ENCODE data around the gene NT5C1B. TPM values are rescaled to one million over a fixed set of nuclear protein-coding genes. Genes with fewer than 3 reads are reported as not detected.

Gene NT5C1B
- total RNA-seq, 4 donors from 2014 or later, result not detected

- in situ Hi-C loops (cut with MboI; ENCODE audit: low pct_ligation_motif_present in 1 of 4, low pct_unique_long_range_greater_than_20kb in 1 of 4, low sequenced_read_pairs in 3 of 4), result no loop called here
- no peaks in the 10 kb centered on the region for H3K36me3 ChIP-seq
- 64 to 67% methylated on average over 2 of the region's 2 CpGs for WGBS, 2 donors (ENCODE audit: low coverage in 1 of 2)
- DNase-seq, result no peak
- no peak overlapping the region for H3K27ac ChIP-seq
- no peaks in the 10 kb centered on the region for H3K9me3 ChIP-seq
- no peaks in the 10 kb centered on the region for H3K27me3 ChIP-seq
- intact Hi-C loops (cut with DNase I; ENCODE audit: low total_unique reads), result no loop called here
- no peak for TF ChIP-seq POLR2A (IDR thresholded peaks at IDR 0.05)
- TF ChIP-seq POLR2AphosphoS5 (IDR thresholded peaks at IDR 0.05), result no peak
- TF ChIP-seq EP300 (IDR thresholded peaks at IDR 0.05; ENCODE audit: low read depth), result no peak
- TF ChIP-seq, protein P1, sequence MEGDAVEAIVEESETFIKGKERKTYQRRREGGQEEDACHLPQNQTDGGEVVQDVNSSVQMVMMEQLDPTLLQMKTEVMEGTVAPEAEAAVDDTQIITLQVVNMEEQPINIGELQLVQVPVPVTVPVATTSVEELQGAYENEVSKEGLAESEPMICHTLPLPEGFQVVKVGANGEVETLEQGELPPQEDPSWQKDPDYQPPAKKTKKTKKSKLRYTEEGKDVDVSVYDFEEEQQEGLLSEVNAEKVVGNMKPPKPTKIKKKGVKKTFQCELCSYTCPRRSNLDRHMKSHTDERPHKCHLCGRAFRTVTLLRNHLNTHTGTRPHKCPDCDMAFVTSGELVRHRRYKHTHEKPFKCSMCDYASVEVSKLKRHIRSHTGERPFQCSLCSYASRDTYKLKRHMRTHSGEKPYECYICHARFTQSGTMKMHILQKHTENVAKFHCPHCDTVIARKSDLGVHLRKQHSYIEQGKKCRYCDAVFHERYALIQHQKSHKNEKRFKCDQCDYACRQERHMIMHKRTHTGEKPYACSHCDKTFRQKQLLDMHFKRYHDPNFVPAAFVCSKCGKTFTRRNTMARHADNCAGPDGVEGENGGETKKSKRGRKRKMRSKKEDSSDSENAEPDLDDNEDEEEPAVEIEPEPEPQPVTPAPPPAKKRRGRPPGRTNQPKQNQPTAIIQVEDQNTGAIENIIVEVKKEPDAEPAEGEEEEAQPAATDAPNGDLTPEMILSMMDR (IDR thresholded peaks at IDR 0.05), result no peak
- H3K4me1 ChIP-seq, result no peaks in the 10 kb centered on the region
- H3K4me3 ChIP-seq, result no peak overlapping the region
Measured at GRCh38 chr2:18600255-18600613, 10.9 kb upstream of the NT5C1B start.

DNA sequence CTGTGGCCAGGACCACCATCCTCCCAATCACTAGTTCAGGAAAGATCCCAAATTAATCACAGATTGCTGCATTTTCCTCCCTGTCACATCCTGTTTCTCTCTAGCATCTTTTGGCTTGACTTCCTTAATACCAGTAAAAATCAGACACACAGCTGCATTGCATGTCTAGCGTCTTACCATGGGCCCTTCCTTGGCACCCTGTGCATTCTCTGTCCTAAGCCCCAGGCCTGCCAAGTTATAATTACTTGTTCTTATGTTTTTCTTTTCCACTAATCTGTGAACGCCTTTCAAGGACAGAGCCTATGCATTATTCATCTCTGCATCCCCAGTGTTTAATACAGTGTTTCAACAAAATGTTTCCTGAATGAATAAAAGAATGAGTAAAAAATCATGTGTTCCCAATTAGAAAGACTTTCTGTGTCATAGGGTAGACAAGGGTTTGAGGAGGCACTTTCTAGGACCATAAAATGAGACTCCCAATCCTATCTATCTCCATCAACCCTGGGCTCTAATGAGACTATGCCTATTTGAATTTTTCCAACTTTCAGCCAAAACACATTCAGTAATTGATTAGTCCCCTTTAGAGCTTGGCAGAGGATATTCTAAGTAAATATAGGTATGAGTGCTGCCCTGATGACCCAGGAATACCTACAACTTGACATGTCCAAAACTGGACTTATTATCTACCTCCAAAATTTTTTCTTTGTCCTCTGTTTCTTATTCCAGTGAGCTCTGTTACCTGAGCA is 10.3 kb upstream of the NT5C1B start:
- Histone ChIP-seq H3K4me3 (no peak overlapping the region), H3K9me3 (no peaks in the 10 kb centered on the region), H3K4me1 (no peaks in the 10 kb centered on the region), H3K27ac (no peak overlapping the region), H3K36me3 (no peaks in the 10 kb centered on the region), H3K27me3 (no peaks in the 10 kb centered on the region)
- intact Hi-C loops (cut with DNase I; ENCODE audit: low total_unique reads) (no loop called here), in situ Hi-C loops (cut with MboI; ENCODE audit: low pct_ligation_motif_present in 1 of 4, low pct_unique_long_range_greater_than_20kb in 1 of 4, low sequenced_read_pairs in 3 of 4) (no loop called here)
- no peak for DNase-seq
- TF ChIP-seq EP300 (IDR thresholded peaks at IDR 0.05; ENCODE audit: low read depth) (no peak), POLR2A (IDR thresholded peaks at IDR 0.05) (no peak), POLR2AphosphoS5 (IDR thresholded peaks at IDR 0.05) (no peak)
- TF ChIP-seq, protein P1 (IDR thresholded peaks at IDR 0.05), result no peak
- WGBS, 2 donors (ENCODE audit: low coverage in 1 of 2), result 56 to 57% methylated on average over 2 of the region's 2 CpGs

- no peak for TF ChIP-seq POLR2A (IDR thresholded peaks at IDR 0.05)
- no peak for TF ChIP-seq EP300 (IDR thresholded peaks at IDR 0.05; ENCODE audit: low read depth)
- TF ChIP-seq POLR2AphosphoS5 (IDR thresholded peaks at IDR 0.05), result no peak
- TF ChIP-seq, protein P1 (IDR thresholded peaks at IDR 0.05), result no peak
- WGBS, 2 donors (ENCODE audit: low coverage in 1 of 2), result 78 to 87% methylated on average over 6 of the region's 6 CpGs
- Histone ChIP-seq H3K27me3 (no peaks in the 10 kb centered on the region), H3K4me3 (no peak overlapping the region), H3K36me3 (no peaks in the 10 kb centered on the region), H3K4me1 (no peaks in the 10 kb centered on the region), H3K9me3 (no peaks in the 10 kb centered on the region), H3K27ac (no peak overlapping the region)
- intact Hi-C loops (cut with DNase I; ENCODE audit: low total_unique reads) (no loop called here), in situ Hi-C loops (cut with MboI; ENCODE audit: low pct_ligation_motif_present in 1 of 4, low pct_unique_long_range_greater_than_20kb in 1 of 4, low sequenced_read_pairs in 3 of 4) (no loop called here)
- no peak for DNase-seq
Measured at GRCh38 chr2:18598848-18599484, 9.6 kb upstream of the NT5C1B start.

DNA sequence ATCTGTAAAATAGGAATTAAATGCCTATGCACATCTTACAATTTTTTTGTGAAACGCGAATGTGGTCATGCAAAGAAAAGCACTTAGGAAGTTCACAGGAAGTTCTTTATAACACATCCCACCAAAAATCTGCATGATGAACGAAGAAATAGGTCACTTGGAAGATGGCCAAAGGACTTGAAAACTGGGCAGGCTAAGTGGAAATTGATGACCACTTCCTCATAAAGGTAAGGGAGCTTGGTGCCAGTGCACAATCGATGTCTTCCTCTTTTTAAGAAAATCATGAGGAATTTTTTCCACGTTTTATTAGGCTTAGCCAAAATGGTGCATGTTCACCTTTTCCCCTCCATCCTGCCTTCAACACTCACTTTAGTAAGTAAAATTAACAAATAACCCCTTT is 8.2 kb upstream of the NT5C1B start:
- no peak overlapping the region for H3K4me3 ChIP-seq
- no peaks in the 10 kb centered on the region for H3K4me1 ChIP-seq
- DNase-seq, result no peak
- H3K27ac ChIP-seq, result no peak overlapping the region
- TF ChIP-seq POLR2A (IDR thresholded peaks at IDR 0.05) (no peak), POLR2AphosphoS5 (IDR thresholded peaks at IDR 0.05) (no peak), EP300 (IDR thresholded peaks at IDR 0.05; ENCODE audit: low read depth) (no peak)
- TF ChIP-seq, protein P1 (IDR thresholded peaks at IDR 0.05), result no peak
- H3K27me3 ChIP-seq, result no peaks in the 10 kb centered on the region
- no peaks in the 10 kb centered on the region for H3K9me3 ChIP-seq
- no peaks in the 10 kb centered on the region for H3K36me3 ChIP-seq
- in situ Hi-C loops (cut with MboI; ENCODE audit: low pct_ligation_motif_present in 1 of 4, low pct_unique_long_range_greater_than_20kb in 1 of 4, low sequenced_read_pairs in 3 of 4), result no loop called here
- WGBS, 2 donors (ENCODE audit: low coverage in 1 of 2), result 75 to 79% methylated on average over 5 of the region's 5 CpGs
- intact Hi-C loops (cut with DNase I; ENCODE audit: low total_unique reads), result no loop called here

All from transverse colon (tissue), 4 donors.